Body of pancreas (tissue), 4 donors: Measurements from ENCODE around the gene EYA4.

Source experiments
- CTCF ChIP-seq, 7 experiments: fragments of 450-650 bp in 4 of 7; fragments of 200-600 bp in 3 of 7; sonication (generic) in 3 of 7; IDR thresholded peaks; one replicate each; pipeline ENCODE4 v1.5.1; 2016 to 2019; ENCODE audit warnings: antibody characterized with exemption in 7 of 7
- POLR2A ChIP-seq, 3 donors: fragments of 450-650 bp; IDR thresholded peaks; one replicate each; pipeline ENCODE4 v1.6.1; 2016; ENCODE audit warnings: antibody characterized with exemption in 3 of 3, mild to moderate bottlenecking in 2 of 3

- no peak for TF ChIP-seq POLR2A (IDR thresholded peaks at IDR 0.05)
- peak in 1 of 7 experiments; percentile 26 for TF ChIP-seq CTCF (IDR thresholded peaks at IDR 0.05)
These were observed 127.5 kb downstream of the EYA4 start for GRCh38 chr6:133368664-133369063.
